Vagina (tissue), 2 donors: Measurements from ENCODE around the gene ELMO3.

Experiments used
- CTCF ChIP-seq, 3 experiments: fragments of 450-650 bp in 2 of 3; fragments of 200-600 bp in 1 of 3; sonication (generic) in 1 of 3; IDR thresholded peaks; one replicate each; pipeline ENCODE4 v1.5.1; 2017 to 2019; ENCODE audit warnings: antibody characterized with exemption in 3 of 3, mild to moderate bottlenecking in 2 of 3, moderate library complexity in 2 of 3
- POLR2A ChIP-seq, 2 donors: fragments of 450-650 bp; IDR thresholded peaks; one replicate each; pipeline ENCODE4 v1.6.1; 2017; ENCODE audit warnings: antibody characterized with exemption in 2 of 2, mild to moderate bottlenecking in 2 of 2, moderate library complexity in 2 of 2
- POLR2AphosphoS5 ChIP-seq, 2 donors: sonication (generic); formaldehyde crosslinking; IDR thresholded peaks; one replicate each; pipeline ENCODE4 v1.9.0; 2017; ENCODE audit warnings: antibody characterized with exemption in 2 of 2, mild to moderate bottlenecking in 2 of 2, low read depth in 1 of 2; ENCODE audit not compliant: insufficient read depth in 1 of 2

DNA sequence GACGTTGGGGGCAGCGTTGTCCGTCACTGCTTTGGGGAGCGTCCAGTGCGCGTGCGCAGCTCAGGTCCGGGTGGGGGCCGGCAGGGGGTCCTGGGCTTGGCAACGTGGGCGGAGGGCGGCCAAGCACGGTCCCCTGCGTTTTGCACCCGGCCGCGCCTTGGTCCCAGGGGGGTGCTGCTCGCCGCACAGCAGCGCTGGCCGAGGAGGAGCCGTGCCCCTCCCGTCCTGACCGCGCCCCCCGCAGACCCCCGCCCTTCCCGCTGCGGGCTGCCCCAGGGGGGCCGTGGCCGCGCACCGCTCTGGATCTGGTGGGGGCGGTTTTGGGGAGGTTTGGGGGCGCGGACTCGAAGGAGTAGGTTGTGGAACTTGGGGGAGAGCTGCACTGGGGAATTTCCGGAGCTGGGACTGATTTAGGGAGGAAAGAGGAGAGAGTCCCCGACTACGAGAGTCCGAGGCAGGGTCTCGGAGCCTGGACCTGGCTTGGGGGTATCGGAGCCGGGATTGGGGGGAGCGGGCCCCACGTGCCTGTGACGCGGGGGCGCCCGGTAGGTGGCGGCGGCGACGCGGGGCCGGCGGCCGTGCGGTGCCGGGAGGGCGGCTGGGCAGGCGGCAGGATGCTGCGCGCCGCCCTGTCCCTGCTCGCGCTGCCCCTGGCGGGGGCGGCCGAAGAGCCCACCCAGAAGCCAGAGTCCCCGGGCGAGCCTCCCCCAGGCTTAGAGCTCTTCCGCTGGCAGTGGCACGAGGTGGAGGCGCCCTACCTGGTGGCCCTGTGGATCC lies 49.7 kb downstream of the ELMO3 start, which contains the start of gene SLC9A5:
- no peak for TF ChIP-seq CTCF (IDR thresholded peaks at IDR 0.05)
- TF ChIP-seq POLR2A (IDR thresholded peaks at IDR 0.05): no peak
- TF ChIP-seq POLR2AphosphoS5 (IDR thresholded peaks at IDR 0.05; ENCODE audit: insufficient read depth in 1 of 2, low read depth in 1 of 2): no peak
